HepG2 (cell line): ENCODE measurements around the gene CKAP2L. TPM values are rescaled to one million over a fixed set of nuclear protein-coding genes. Genes with fewer than 3 reads are reported as not detected.

Source experiments
- ATF4 ChIP-seq, 2 experiments: fragments of 450-650 bp in 1 of 2; sonication (generic) in 1 of 2; formaldehyde crosslinking; IDR thresholded peaks; 2 replicates each; pipeline versions ENCODE4 v1.5.0 to v1.8.0; 2020 to 2022; ENCODE audit warnings: mild to moderate bottlenecking in 1 of 2, missing genetic modification reagents in 1 of 2
- ATM ChIP-seq: fragments of 450-650 bp; IDR thresholded peaks from 2 replicates; pipeline ENCODE4 v1.7.1; 2017; ENCODE audit warnings: mild to moderate bottlenecking, borderline replicate concordance
- CBX1 ChIP-seq: IDR thresholded peaks from one replicate; pipeline ENCODE4 v1.6.1; 2016; ENCODE audit warnings: antibody characterized with exemption, low read depth
- CBX5 ChIP-seq: sonication (generic); formaldehyde crosslinking; IDR thresholded peaks from 2 replicates; pipeline ENCODE4 v1.4.0; 2020; ENCODE audit warnings: missing genetic modification reagents, borderline replicate concordance
- CENPT ChIP-seq: sonication (generic); formaldehyde crosslinking; IDR thresholded peaks from 2 replicates; pipeline ENCODE4 v1.8.0; 2022; ENCODE audit warnings: low read depth, mild to moderate bottlenecking, moderate library complexity, missing genetic modification reagents
- EP300 ChIP-seq, 3 experiments: sonication (generic) in 1 of 3; formaldehyde crosslinking in 1 of 3; IDR thresholded peaks; 2 replicates each; pipeline versions ENCODE4 v1.5.1 to v1.6.1; 2011 to 2020; ENCODE audit warnings: low read depth in 2 of 3, low read length in 2 of 3, borderline replicate concordance in 1 of 3, improper control_type of control experiment in 1 of 3, mild to moderate bottlenecking in 1 of 3, missing genetic modification reagents in 1 of 3, moderate library complexity in 1 of 3
- FOXM1 ChIP-seq: sonication (generic); formaldehyde crosslinking; IDR thresholded peaks from 2 replicates; pipeline ENCODE4 v1.5.0; 2020; ENCODE audit warnings: missing genetic modification reagents
- LCORL ChIP-seq, 2 experiments: fragments of 450-650 bp in 1 of 2; sonication (generic) in 1 of 2; formaldehyde crosslinking in 1 of 2; IDR thresholded peaks; 2 replicates each; pipeline versions ENCODE4 v1.5.0 to v1.6.1; 2017 to 2020; ENCODE audit warnings: antibody characterized with exemption in 1 of 2, missing genetic modification reagents in 1 of 2
- NFIB ChIP-seq: sonication (generic); formaldehyde crosslinking; IDR thresholded peaks from 2 replicates; pipeline ENCODE4 v1.9.0; 2021; ENCODE audit warnings: missing genetic modification reagents, mild to moderate bottlenecking, borderline replicate concordance
- PHF21A ChIP-seq: sonication (generic); formaldehyde crosslinking; IDR thresholded peaks from 2 replicates; pipeline ENCODE4 v1.5.0; 2020; ENCODE audit warnings: mild to moderate bottlenecking, missing genetic modification reagents
- POLR2AphosphoS2 ChIP-seq: IDR thresholded peaks from 2 replicates; pipeline ENCODE4 v1.6.1; 2011; ENCODE audit warnings: low read depth, low read length, improper control_type of control experiment
- RARA ChIP-seq: IDR thresholded peaks from 2 replicates; pipeline ENCODE4 v1.6.1; 2016; ENCODE audit warnings: missing genetic modification reagents, missing compliant biosample characterization
- SAFB2 ChIP-seq: sonication (generic); formaldehyde crosslinking; IDR thresholded peaks from 2 replicates; pipeline ENCODE4 v1.5.1; 2020; ENCODE audit warnings: missing genetic modification reagents, low read depth, mild to moderate bottlenecking, borderline replicate concordance
- SALL1 ChIP-seq: sonication (generic); formaldehyde crosslinking; IDR thresholded peaks from 2 replicates; pipeline ENCODE4 v1.8.0; 2022; ENCODE audit warnings: mild to moderate bottlenecking, missing genetic modification reagents
- TEAD3 ChIP-seq: optimal IDR thresholded peaks from 2 replicates; pipeline ENCODE3; 2016; ENCODE audit warnings: borderline replicate concordance
- TFE3 ChIP-seq: IDR thresholded peaks from 2 replicates; pipeline ENCODE4 v1.6.1; 2016
- ZMYM3 ChIP-seq: sonication (generic); formaldehyde crosslinking; IDR thresholded peaks from 2 replicates; pipeline ENCODE4 v1.5.1; 2020; ENCODE audit warnings: mild to moderate bottlenecking, missing genetic modification reagents
- ZNF33A ChIP-seq: sonication (generic); formaldehyde crosslinking; IDR thresholded peaks from 2 replicates; pipeline ENCODE4 v1.5.1; 2020; ENCODE audit warnings: missing genetic modification reagents, mild to moderate bottlenecking, moderate library complexity, borderline replicate concordance
- ZNF512B ChIP-seq: sonication (generic); formaldehyde crosslinking; IDR thresholded peaks from 2 replicates; pipeline ENCODE4 v1.5.1; 2020; ENCODE audit warnings: missing genetic modification reagents, mild to moderate bottlenecking, borderline replicate concordance
- ZNF563 ChIP-seq: sonication (generic); formaldehyde crosslinking; IDR thresholded peaks from 2 replicates; pipeline ENCODE4 v1.8.0; 2022; ENCODE audit warnings: mild to moderate bottlenecking, moderate library complexity, missing genetic modification reagents
- ZNF672 ChIP-seq: sonication (generic); formaldehyde crosslinking; IDR thresholded peaks from 2 replicates; pipeline ENCODE4 v1.8.1; 2022; ENCODE audit warnings: missing genetic modification reagents
- ZNF740 ChIP-seq: sonication (generic); formaldehyde crosslinking; IDR thresholded peaks from 2 replicates; pipeline ENCODE4 v1.4.0; 2020; ENCODE audit warnings: missing genetic modification reagents
- ZSCAN29 ChIP-seq: sonication (generic); formaldehyde crosslinking; conservative IDR thresholded peaks from 2 replicates; pipeline ENCODE4 v1.4.0; 2020; ENCODE audit warnings: mild to moderate bottlenecking, missing genetic modification reagents
- polyA plus RNA-seq, 8 experiments: library from polyadenylated mRNA; depleted of rRNA in 3 of 8; stranded (reverse) in 7 of 8; unstranded in 1 of 8; fragments of >200 nt; fragmentation: Illumina TruSeq in 4 of 8; extraction: Trizol in 4 of 8; gene quantifications; 2 replicates each; pipeline versions ENCODE4 v1.2.1 to v1.2.3, GENCODE V29; 2011 to 2016; ENCODE audit warnings: low read depth in 4 of 8, missing spikeins in 1 of 8, mixed read lengths in 1 of 8; ENCODE audit not compliant: insufficient read depth in 1 of 8
- total RNA-seq, 5 experiments: library from RNA; depleted of rRNA; stranded (reverse); fragments of >200 nt; fragmentation: Illumina TruSeq; extraction: Trizol; gene quantifications; 2 replicates each; pipeline ENCODE4 v1.2.3, GENCODE V29; 2016; ENCODE audit warnings: low read depth in 1 of 5

The CKAP2L gene
- total and polyA plus RNA-seq, 2 of the 13 experiments (the other 11 are each of a cell fraction or from before 2014, with no cell fraction given), result 7.1 to 9.5 TPM

- TF ChIP-seq SAFB2 (CRISPR knock-in tag) (no peak), ATF4 (CRISPR knock-in tag; IDR thresholded peaks at IDR 0.05) (0 out of 4 replicates have a peak, but pooled peaks of 1 of the 2 experiments have one; percentile 16), ZNF563 (CRISPR knock-in tag) (no peak), FOXM1 (CRISPR knock-in tag) (no peak), PHF21A (CRISPR knock-in tag) (0 out of 2 replicates have a peak, but pooled peaks have one; percentile 40), CENPT (CRISPR knock-in tag) (peak; percentile 61; the same call in 1 of the 2 replicates), ZNF672 (CRISPR knock-in tag) (no peak), TFE3 (CRISPR knock-in tag) (peak; percentile 93), RARA (CRISPR knock-in tag) (peak; percentile 45; the same call in 1 of the 2 replicates), ZMYM3 (peak; percentile 60; the same call in 1 of the 2 replicates), SALL1 (CRISPR knock-in tag) (peak; percentile 49; the same call in 1 of the 2 replicates), CBX5 (peak; percentile 75; the same call in 1 of the 2 replicates), ATM (no peak), LCORL (IDR thresholded peaks at IDR 0.05) (no peak), LCORL (CRISPR knock-in tag; IDR thresholded peaks at IDR 0.05) (peak; percentile 32; the same call in 1 of the 2 replicates), NFIB (no peak), ZNF33A (no peak), POLR2AphosphoS2 (no peak), ZNF740 (CRISPR knock-in tag) (no peak), EP300 (IDR thresholded peaks at IDR 0.05; ENCODE audit: low read depth in 2 of 2, low read length in 2 of 2) (peak in 1 of 2 experiments; percentile 32; a peak in 1 of 4 replicates), EP300 (CRISPR knock-in tag; IDR thresholded peaks at IDR 0.05; ENCODE audit: borderline replicate concordance) (peak; percentile 68; the same call in 1 of the 2 replicates), ZSCAN29 (CRISPR knock-in tag) (0 out of 2 replicates have a peak, but pooled peaks have one; percentile 6), TEAD3 (CRISPR knock-in tag) (peak; percentile 28), ZNF512B (no peak), CBX1 (no peak)
Observed at GRCh38 chr2:112725545-112726457, 38.6 kb downstream of the CKAP2L start (continued).
